Right atrium auricular region (tissue), 2 donors: ENCODE measurements around the gene ALG10. TPM values are rescaled to one million over a fixed set of nuclear protein-coding genes. Genes with fewer than 3 reads are reported as not detected.
"Not testable (repeated sequence)": the region's sequence is repeated elsewhere in the genome, so short reads cannot be mapped to it uniquely, and the experiment has no call there.

Experiments used
- DNase-seq: peaks from one replicate; pipeline ENCODE4 v3.0.0-alpha.2; 2019; ENCODE audit warnings: low spot score
- H3K27ac ChIP-seq, 2 donors: fragments of 200-600 bp; sonication (generic); 1 replicate in 1 of 2; 2 replicates in 1 of 2; pipeline ENCODE4 v1.5.1; 2016 to 2019
- H3K27me3 ChIP-seq, 2 donors: fragments of 200-600 bp; sonication (generic); one replicate each; pipeline versions ENCODE4 v1.5.1 to v1.6.0; 2017 to 2019
- H3K36me3 ChIP-seq: fragments of 200-600 bp; sonication (generic); one replicate; pipeline ENCODE4 v1.5.1; 2016
- H3K4me1 ChIP-seq, 2 donors: fragments of 200-600 bp; sonication (generic); one replicate each; pipeline versions ENCODE4 v1.5.1 to v1.6.0; 2017 to 2019
- H3K4me3 ChIP-seq, 2 donors: fragments of 200-600 bp; sonication (generic); 1 replicate in 1 of 2; 2 replicates in 1 of 2; pipeline ENCODE4 v1.5.1; 2017 to 2019; ENCODE audit warnings: mild to moderate bottlenecking in 1 of 2, moderate library complexity in 1 of 2
- H3K9me3 ChIP-seq, 2 donors: fragments of 200-600 bp; sonication (generic); one replicate each; pipeline ENCODE4 v1.5.1; 2019
- total RNA-seq, 2 donors: library from RNA; depleted of rRNA; stranded (reverse); fragments of >200 nt; gene quantifications; one replicate each; pipeline ENCODE4 v1.1.0, GENCODE V29; 2016
- TF ChIP-seq, protein P1 (sequence below), 2 donors: fragments of 200-600 bp; sonication (generic); IDR thresholded peaks; one replicate each; pipeline ENCODE4 v1.5.1; 2019; ENCODE audit warnings: antibody characterized with exemption in 2 of 2

The ALG10 gene
- total RNA-seq, 2 donors from 2014 or later: 4.3 to 4.9 TPM

DNA sequence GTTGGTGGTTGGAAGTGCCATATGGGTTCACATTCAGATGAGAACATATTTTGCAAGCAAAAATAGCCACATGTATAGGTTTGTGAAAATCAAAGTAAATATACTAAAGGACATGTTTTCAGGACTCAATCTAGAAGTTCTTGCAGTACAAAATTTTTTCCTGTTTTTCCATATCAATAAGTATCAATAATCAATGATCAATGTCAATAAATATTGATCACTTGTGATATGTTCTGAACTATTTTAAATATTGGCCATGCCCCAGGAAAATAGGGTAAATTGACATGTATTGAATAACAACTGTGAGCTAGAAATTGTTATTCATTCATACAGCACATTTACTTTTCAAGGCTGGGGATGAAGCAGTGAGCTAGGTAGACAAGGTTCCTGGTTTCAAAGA, 24.3 kb downstream of the ALG10 start:
- no peak for DNase-seq
- TF ChIP-seq, protein P1, sequence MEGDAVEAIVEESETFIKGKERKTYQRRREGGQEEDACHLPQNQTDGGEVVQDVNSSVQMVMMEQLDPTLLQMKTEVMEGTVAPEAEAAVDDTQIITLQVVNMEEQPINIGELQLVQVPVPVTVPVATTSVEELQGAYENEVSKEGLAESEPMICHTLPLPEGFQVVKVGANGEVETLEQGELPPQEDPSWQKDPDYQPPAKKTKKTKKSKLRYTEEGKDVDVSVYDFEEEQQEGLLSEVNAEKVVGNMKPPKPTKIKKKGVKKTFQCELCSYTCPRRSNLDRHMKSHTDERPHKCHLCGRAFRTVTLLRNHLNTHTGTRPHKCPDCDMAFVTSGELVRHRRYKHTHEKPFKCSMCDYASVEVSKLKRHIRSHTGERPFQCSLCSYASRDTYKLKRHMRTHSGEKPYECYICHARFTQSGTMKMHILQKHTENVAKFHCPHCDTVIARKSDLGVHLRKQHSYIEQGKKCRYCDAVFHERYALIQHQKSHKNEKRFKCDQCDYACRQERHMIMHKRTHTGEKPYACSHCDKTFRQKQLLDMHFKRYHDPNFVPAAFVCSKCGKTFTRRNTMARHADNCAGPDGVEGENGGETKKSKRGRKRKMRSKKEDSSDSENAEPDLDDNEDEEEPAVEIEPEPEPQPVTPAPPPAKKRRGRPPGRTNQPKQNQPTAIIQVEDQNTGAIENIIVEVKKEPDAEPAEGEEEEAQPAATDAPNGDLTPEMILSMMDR (IDR thresholded peaks at IDR 0.05): no peak

DNA sequence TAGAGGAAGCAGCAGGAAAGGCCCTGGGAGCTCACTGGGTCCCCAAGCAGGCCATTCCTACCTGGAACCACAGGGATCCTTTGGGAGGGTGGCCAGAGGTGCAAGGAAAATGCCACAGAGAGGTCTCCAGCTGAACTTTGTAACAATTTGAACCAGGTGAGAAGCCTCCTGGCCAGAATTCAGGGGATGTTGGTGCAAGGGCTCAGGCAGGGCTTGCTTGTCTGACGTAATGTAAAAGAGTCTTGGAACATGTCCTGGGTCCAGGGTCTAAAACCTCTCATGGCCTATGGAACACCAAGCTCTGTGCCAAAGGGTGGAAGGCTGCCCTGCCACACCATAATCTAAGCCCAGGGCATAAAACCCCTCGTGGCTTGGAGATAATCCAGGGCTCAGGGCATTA, 25.6 kb downstream of the ALG10 start:
- H3K4me1 ChIP-seq, H3K4me3 ChIP-seq, H3K27ac ChIP-seq, H3K9me3 ChIP-seq, H3K36me3 ChIP-seq, DNase-seq, H3K27me3 ChIP-seq: not testable (repeated sequence)

More for the DNA sequence above, 24.3 kb downstream of the ALG10 start:
- H3K27me3 ChIP-seq: no peaks in the 10 kb centered on the region
- H3K9me3 ChIP-seq: peaks cover 0 to 7% of the 10 kb centered on the region in 2 donors
- no peaks in the 10 kb centered on the region for H3K4me1 ChIP-seq
- no peak overlapping the region for H3K4me3 ChIP-seq
- no peaks in the 10 kb centered on the region for H3K36me3 ChIP-seq
- H3K27ac ChIP-seq: no peak overlapping the region

DNA sequence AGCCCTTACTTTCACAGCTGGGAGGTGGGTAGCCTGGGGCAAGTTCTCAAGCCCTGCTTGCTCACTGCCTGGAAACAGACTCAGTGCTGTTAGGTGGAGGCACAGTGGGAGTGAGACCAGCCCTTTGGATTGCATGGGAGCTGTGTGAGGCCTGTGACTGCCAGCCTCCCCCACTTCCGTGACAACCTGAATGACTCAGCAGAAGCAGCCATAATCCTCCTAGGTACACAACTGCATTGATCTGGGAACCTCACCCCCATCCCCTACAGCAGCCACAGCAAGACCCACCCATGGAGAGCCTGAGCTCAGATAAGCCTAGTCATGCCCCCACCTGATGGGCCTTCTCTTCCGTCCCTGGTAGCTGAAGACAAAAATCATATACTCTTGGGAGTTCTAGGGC, 26.4 kb downstream of the ALG10 start:
- TF ChIP-seq, protein P1 (IDR thresholded peaks at IDR 0.05): no peak
- no peaks in the 10 kb centered on the region for H3K27me3 ChIP-seq
- H3K4me3 ChIP-seq: no peak overlapping the region
- no peak for DNase-seq
- H3K36me3 ChIP-seq: no peaks in the 10 kb centered on the region
- H3K9me3 ChIP-seq: peaks cover 0 to 7% of the 10 kb centered on the region in 2 donors
- H3K4me1 ChIP-seq: no peaks in the 10 kb centered on the region
- no peak overlapping the region for H3K27ac ChIP-seq

DNA sequence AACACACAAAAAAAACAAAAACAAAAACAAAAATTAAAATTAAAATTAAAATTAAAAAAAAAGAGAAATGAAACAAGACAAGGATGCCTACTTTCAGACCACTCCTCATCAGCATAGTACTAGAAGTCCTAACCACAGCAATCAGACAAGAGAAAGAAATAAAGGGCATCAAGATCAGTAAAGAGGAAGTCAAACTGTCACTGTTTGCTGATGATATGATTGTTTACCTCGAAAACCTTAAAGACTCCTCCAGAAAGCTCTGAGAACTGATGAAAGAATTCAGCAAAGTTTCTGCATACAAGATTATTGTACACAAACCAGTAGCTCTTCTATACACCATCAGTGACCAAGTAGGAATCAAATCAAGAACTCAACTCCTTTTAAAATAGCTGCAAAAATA, 29.2 kb downstream of the ALG10 start:
- H3K27ac ChIP-seq: no peak overlapping the region
- no peaks in the 10 kb centered on the region for H3K36me3 ChIP-seq
- no peak for DNase-seq
- H3K4me1 ChIP-seq: no peaks in the 10 kb centered on the region
- TF ChIP-seq, protein P1 (IDR thresholded peaks at IDR 0.05): no peak
- no peaks in the 10 kb centered on the region for H3K27me3 ChIP-seq
- H3K4me3 ChIP-seq: no peak overlapping the region
- peaks cover 0 to 7% of the 10 kb centered on the region in 2 donors for H3K9me3 ChIP-seq

DNA sequence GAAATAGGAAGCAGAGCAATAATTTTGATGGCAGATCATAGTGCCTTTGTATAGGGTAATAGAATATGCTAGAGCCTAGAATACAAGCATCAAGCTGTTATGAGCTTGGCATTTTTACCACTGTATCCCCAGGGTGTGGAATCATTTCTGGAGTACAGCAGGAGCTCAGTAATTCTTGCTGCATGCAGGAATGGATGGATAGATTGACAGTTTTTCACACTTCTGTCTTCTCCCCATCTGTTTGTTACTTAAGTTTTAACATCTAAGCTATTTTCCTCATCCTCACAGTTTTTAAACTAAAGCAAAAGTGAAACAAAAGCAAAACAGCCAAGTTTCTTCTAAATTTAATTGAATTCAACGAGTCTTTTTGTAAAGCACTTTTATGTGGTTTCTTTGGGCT, 32.6 kb downstream of the ALG10 start:
- no peaks in the 10 kb centered on the region for H3K4me1 ChIP-seq
- no peak overlapping the region for H3K27ac ChIP-seq
- H3K4me3 ChIP-seq: no peak overlapping the region
- H3K9me3 ChIP-seq: peaks cover 0 to 7% of the 10 kb centered on the region in 2 donors
- no peaks in the 10 kb centered on the region for H3K36me3 ChIP-seq
- DNase-seq: no peak
- TF ChIP-seq, protein P1 (IDR thresholded peaks at IDR 0.05): no peak
- no peaks in the 10 kb centered on the region for H3K27me3 ChIP-seq
